HG02973 (cell line): Measurements from ENCODE around the gene MR1.
A peak's percentile ranks its signal among the peaks of the same experiment; 100 is the strongest.
"Not testable (repeated sequence)": the region's sequence is repeated elsewhere in the genome, so short reads cannot be mapped to it uniquely, and the experiment has no call there.

Source experiments
- ATAC-seq: cut with Tn5 transposase; IDR thresholded peaks from one replicate; pipeline ENCODE4 v1.9.1; 2021; ENCODE audit warnings: moderate library complexity; ENCODE audit not compliant: unreplicated experiment

The MR1 gene

GRCh38 chr1:181028196-181028595, 5.6 kb upstream of the MR1 start:
- ATAC-seq: no peak

DNA sequence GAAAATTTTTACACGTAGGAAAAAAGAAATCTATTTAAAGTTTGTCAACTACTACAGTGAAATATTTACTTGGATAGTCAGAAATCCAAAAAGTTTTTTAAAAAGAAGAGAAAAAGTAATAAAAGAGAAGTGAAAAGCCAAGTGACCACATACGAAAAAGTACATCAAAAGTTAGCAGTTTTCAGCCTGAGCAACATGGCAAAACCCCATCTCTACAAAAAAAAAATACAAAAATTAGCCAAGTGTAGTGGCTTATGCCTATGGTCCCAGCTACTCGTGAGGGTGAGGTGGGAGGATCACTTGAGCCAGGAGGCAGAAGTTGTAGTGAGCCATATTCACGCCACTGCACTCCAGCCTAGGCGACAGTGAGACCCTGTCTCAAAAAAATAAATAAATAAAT, 5.2 kb upstream of the MR1 start:
- ATAC-seq: no peak

- ATAC-seq: no peak
Observed at GRCh38 chr1:181032535-181032934, 1.2 kb upstream of the MR1 start.

DNA sequence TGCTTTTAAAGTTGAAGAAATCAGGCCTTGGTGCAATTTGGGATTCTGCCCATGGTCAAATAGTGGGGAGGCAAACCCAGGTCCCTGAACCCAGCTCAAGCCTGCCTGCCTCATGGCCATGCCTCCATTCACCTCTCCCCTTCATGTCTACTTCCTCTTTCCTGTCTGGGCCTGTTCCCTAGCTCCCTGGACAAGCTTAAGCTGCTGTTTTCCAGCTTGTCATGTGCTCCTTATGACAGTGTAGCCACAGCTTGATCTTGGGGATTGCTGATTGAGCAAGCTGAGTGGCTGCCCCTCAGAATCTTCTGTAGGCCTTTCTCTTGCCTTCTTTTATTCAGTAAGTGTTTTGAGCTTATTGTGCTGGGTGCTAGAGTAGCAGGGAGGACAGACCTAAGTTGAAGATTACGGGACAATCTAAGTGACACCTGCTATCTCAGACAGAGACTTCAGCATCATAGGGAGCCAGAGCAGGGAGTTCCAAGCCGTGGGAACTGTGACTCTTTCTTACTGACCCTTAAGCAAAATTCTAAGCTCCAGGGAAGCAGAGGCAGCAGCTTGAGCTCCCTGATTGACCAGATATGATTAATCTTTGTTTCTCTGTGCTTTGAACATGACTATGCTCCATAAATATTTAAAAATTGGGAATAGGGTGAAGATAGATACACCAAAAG, 520 bp upstream of the MR1 start:
- peak; percentile 22 for ATAC-seq

GRCh38 chr1:181035210-181035609, 1.4 kb downstream of the MR1 start:
- ATAC-seq: not testable (repeated sequence)

DNA sequence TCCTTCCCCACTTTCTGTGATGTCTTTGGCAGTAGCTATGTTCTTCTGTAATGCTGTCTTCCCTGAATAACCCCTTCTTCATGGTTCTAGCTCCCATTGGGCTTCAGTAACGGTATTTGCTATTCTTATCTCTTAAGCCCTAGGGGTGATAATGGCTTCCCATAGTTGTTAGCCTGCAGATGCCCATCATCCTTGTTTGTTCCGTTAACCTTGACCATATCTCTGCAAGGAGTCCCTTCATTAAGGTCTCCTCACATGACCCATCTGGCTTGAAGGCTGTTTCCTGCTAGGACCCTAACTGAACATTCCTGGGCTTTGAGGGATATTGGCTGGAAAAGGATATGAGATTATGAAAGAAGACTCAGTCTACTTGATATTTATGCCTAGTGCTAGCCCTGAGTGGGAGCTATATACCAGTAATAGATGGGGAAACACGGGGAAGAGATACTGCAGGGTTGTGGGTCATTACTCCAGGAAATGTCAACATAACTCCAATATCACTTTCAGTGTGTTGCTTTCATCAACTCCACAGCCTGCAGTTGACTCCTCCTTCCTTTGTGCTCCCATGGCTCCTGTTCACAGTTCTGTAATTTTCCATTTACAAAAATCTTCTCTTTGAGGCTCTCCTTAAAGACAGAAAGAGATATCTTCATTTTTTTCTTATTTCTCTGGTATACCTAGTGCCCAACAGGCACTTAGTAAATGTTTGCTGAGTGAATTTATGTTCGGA, 2.5 kb downstream of the MR1 start:
- ATAC-seq: no peak

DNA sequence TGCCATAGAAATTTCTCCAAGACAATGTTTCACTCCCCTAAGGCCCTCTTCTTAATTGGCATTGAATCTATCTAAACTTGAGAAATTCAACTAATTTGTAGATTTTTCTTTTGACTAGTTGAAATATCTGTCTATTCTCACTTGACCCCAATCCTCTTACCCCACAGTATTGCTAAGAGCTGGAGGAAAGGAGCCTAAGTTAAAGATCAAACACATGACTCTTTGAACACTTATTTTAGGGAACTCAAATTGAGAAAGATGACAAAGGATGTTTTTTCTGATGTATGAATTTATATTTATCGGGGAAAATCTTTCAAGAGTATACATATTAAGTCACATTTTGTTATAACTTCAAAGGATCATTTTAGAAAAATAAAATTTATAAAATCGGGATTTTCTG, 3.6 kb downstream of the MR1 start:
- ATAC-seq: no peak

DNA sequence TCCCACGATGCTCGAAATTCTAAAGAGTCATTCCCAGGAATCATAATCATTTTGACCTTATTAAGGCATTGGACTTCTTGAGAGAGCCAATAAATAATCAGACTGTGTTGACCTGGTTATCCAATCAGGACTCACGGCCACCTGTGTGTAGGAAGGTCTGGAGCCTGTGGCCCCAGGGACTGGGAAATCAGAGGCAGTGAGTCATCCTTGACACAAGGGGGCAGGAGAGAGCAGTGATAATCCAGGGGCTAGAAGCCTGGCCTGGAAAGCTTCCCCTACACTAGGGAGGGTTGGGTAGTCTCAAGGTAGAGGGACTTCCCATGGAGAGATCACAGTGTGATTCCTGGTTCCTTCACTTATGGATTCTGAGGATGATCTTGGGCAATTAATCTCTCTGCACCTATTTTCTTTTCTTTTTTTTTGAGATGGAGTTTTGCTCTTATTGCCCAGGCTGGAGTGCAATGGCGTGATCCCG, 4.7 kb downstream of the MR1 start:
- no peak for ATAC-seq

DNA sequence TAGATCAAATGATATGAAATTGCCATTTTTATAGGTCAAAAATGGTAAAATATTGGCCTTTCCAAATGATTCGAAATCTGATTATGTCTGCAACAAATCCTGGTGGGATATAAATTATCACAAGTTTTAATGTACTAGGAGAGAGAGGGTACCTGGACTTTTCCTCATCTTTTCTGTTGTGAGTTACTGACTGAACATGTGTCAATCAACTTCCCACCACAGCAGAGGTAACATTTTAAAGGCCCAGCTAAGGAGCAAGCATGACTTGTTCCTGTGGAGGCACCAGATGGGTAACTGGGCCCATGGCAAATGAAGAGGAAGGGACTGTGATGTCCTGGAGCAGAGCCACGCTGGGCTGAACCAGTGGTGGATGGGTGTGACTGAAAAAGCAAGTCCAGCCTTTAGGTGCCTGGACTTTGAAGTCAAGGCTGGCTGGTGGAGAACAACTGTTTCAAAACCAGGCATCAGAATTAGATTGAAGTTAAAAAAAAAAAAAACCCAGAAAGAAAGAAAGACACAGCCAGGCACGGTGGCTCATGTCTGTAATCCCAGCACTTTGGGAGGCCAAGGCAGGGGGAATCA, 6.6 kb downstream of the MR1 start:
- no peak for ATAC-seq

DNA sequence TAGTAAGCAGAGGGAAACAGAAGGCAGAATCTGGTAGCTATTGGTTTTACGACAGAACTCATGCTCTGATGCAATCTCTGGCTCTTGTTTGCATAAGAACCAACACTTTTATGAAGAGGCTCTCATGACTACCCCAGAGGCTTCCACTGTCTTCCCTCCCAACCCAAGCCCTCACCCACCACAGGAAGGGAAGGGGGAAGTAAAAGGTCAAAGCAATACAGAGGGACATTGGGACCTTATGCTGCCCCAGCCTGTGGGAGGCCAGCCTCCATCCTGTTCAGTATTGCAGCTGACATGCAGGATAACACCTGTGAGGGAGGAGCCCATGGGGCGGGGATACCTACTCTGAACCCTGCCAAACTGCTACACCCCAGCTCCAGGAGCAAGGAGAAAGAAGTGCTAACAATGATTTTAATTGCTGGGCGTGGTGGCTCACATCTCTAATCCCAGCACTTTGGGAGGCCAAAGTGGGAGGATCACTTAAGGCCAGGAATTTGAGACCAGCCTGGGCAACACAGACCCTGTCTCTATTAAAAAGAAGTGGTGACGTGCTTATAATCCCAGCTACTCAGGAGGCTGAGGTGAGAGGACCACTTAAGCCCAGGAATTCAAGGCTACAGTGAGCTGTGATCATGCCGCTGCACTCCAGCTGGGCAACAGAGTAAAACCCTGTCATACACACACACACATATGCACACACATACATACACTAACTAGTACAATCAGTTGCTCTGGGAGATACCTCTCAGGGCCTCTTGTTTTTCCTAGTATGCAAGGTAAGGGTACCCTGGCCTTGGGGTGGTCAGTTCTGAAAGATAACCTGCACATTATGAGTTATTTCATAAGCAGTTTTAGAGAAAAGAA, 9.5 kb downstream of the MR1 start:
- peak; percentile 36 for ATAC-seq

DNA sequence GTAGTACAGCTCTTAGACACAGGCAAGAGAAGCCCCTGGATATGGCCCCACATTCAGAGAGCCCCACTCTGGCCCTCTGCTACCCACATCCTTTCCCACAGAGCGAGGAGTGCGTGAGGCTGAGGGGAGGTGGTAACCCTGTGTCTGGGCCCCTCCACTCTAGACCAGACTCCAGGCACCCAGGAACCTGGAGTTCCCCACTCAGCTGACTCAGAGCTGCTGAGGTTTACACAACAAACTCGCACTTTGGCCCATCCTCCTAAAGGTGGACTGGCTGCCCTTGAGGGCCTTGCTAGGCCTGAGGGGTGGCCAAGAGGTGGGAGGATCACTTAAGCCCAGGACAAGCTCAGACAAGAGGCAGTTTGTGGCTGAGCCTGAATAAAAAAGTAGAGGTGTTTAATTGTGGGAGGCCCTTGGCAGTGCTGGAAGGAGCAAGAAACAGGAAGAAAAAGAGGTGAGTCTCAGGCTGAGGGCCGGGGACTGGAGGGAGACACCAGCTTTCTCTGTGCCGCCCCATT, 10.7 kb downstream of the MR1 start:
- ATAC-seq: peak; percentile 68

GRCh38 chr1:181045946-181046345, 12.2 kb downstream of the MR1 start:
- ATAC-seq: not testable (repeated sequence)

DNA sequence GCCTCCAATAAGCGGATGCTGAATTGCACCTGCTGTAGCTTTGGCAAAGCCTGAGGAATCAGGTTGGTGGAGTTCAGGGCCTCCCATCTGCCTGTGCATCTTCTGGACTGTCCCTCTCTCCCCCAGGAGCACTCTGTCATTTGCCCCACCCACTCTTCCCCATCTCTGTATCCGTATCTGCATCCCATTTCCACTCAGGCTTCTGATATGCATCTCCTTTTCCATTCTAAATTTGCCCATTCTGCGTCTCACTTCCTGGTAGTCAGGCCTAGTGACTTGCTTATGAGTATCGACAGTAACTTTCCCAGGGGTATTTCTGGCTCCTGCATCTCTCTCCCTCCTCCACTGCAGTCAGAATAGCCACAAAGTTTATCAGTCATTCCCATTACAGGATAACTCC, 15.6 kb downstream of the MR1 start:
- no peak for ATAC-seq

DNA sequence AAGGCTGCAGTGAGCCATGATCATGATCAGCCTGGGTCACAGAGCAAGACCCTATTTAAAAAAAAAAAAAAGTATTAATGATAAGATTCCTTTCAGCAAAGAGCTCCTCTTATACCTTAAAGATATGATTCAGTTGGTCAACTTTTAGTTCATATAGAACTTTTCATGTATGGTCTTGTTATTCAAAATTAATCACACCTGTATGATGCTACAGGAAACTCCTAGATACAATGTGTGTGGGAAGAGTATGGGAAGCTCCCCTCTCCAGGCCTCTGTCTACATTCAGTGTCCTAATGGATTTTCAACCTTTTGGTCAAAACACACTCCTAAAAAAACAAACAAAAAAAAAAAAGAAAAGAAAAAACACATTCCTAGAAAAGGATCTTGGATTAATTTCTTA, 17.1 kb downstream of the MR1 start:
- no peak for ATAC-seq

GRCh38 chr1:181056560-181056959, 22.8 kb downstream of the MR1 start:
- no peak for ATAC-seq

- ATAC-seq: no peak
Observed at GRCh38 chr1:181057079-181057478, 23.3 kb downstream of the MR1 start.

DNA sequence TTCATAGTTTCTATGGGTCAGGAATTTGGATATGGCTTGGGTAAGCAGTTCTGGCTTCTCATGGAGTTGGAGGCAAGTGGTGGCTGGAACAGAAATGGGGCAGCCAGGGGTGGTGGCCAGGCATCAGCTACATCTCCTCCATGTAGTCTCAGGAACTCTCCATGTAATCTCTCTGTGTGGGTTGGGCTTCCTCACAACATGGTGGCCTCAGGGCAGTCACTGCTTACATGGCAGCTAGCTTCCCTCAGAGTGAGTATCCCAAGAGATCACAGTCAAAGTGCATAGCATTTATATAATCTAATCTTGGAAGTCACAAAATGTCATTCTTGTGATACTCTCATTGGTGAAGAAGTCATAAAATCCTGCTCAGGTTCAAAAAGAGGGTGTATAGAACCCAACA, 25.7 kb downstream of the MR1 start:
- no peak for ATAC-seq

GRCh38 chr1:181060066-181060465, 26.3 kb downstream of the MR1 start:
- ATAC-seq: no peak

DNA sequence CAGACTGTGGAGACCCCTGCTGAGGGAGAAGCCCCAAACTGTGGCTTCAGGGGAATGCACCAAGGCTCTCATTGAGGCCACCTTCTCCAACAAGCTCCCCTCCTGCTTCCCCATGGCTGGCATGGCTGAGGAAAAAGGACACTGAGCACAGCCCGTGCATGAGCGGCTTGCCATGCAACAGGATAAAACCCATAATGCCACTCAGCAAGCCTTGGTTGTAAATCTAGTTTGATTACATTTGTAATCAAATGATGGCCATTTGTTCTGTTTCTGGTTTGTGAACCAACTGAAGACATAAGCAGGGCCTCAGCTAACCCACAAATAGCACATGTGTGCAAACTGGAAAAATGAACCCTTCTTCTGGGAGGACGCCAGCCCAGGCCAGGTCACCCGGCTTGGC, 27.2 kb downstream of the MR1 start:
- ATAC-seq: not testable (repeated sequence)

DNA sequence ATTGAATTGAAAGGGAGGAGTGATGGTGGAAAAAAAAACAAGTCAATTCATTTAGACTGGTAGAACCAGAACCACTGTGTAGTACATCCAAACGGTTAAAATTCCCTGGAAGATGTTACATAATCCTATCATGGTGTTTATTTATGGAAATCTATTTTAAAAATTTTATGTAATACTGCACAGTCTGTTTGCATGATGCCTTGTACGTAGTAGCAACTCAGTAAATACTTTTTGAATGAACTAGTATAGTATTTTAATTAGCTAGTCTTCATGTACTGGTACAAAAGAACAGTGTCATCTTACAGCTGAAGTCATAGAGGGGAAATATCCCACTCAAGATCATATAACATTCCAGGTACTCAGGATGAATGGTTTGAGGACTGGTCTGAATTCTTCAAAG, 27.7 kb downstream of the MR1 start:
- no peak for ATAC-seq
